ENCODE results near the gene CMTM8. TPM values are rescaled to one million over a fixed set of nuclear protein-coding genes. Genes with fewer than 3 reads are reported as not detected.

Gene CMTM8
- total RNA-seq, 2 experiments from 2014 or later = 11.6 to 13.0 TPM

GRCh38 chr3:32310918-32311839 lies 72.7 kb downstream of the CMTM8 start:
- CTCF ChIA-PET = interaction anchor here (0.8 to 4.3 kb wide), 2 partner anchors 14 to 24 kb away, joined by 8 to 19 read pairs; no protein-coding TSS in a partner anchor
- Mint-ChIP-seq H3K9me3 (no peaks in the 10 kb centered on the region), H3K36me3 (no peaks in the 10 kb centered on the region), H3K27ac (no peak overlapping the region), H3K4me1 (ENCODE audit: low read depth) (peaks cover 42% of the 10 kb centered on the region), H3K27me3 (no peaks in the 10 kb centered on the region), H3K4me3 (no peak overlapping the region)
- no peak for DNase-seq
- intact Hi-C loops (cut with micrococcal nuclease) = no loop called here
- POLR2A ChIA-PET = no interaction called here

GRCh38 chr3:32312251-32312650 lies 73.8 kb downstream of the CMTM8 start:
- Mint-ChIP-seq H3K4me1 (ENCODE audit: low read depth) (peaks cover 40% of the 10 kb centered on the region), H3K27ac (no peak overlapping the region), H3K27me3 (no peaks in the 10 kb centered on the region), H3K9me3 (no peaks in the 10 kb centered on the region), H3K36me3 (no peaks in the 10 kb centered on the region), H3K4me3 (no peak overlapping the region)
- intact Hi-C loops (cut with micrococcal nuclease) = loop anchor here (2.0 kb wide), 1 partner anchor 23 kb away; no protein-coding TSS in a partner anchor
- DNase-seq = no peak
- ChIA-PET POLR2A (interaction anchor here (0.7 kb wide), 1 partner anchor 15 kb away, joined by 3 read pairs; no protein-coding TSS in a partner anchor), CTCF (interaction anchor here (0.6 to 4.3 kb wide), 3 partner anchors 11 to 23 kb away, joined by 3 to 19 read pairs (median 12); no protein-coding TSS in a partner anchor)

GRCh38 chr3:32313169-32313568 lies 74.7 kb downstream of the CMTM8 start:
- no peaks in the 10 kb centered on the region for H3K36me3 Mint-ChIP-seq
- intact Hi-C loops (cut with micrococcal nuclease) = loop anchor here (2.0 kb wide), 1 partner anchor 22 kb away; no protein-coding TSS in a partner anchor
- H3K4me3 Mint-ChIP-seq = peak overlapping the region; percentile 77

DNA sequence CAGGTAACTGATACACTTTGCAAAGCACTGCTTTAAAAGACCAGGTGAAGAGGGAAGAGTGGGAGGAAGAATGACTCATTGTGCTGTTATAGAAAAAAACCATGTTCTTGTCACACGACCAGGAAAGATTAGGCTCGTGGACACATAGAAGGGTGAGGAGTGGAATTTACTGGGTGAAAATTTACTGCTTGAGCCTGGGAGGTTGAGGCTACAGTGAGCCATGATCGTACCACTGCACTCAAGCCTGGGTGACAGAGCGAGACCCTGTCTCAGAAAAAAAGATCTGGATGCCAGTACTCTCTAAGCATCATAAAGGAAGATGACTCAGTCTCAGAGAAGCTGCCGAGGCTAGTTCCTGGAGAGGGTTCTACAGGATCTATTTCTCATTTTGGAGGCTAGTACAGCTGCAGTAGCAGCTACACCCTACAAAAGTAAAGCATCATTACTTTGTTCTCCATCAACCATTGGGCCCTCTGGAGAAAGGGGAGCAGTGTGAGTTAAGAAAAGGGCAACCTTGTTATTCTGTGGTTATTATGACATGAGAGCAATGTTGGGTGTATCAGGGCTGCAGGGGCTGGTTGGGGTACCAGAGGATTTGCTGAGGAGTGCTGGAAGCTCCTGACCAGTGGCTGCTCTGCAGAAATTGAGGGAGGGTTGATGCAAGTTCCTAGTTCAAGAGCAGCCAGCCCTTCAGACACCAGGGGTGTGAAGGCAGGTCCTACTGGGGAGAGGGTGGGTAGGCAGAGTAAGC lies 75.4 kb downstream of the CMTM8 start:
- CTCF ChIA-PET = interaction anchor here (0.6 to 1.1 kb wide), 5 partner anchors 11 to 199 kb away, joined by 3 to 6 read pairs (median 3); no protein-coding TSS in a partner anchor
- Mint-ChIP-seq H3K27ac (peak overlapping the region; percentile 84), H3K9me3 (no peaks in the 10 kb centered on the region), H3K27me3 (no peaks in the 10 kb centered on the region), H3K4me1 (ENCODE audit: low read depth) (peaks cover 38% of the 10 kb centered on the region), H3K4me3 (peak overlapping the region; percentile 77), H3K36me3 (no peaks in the 10 kb centered on the region)
- peak; percentile 49 for DNase-seq
- intact Hi-C loops (cut with micrococcal nuclease) = loop anchor here (1.0 to 2.0 kb wide), 3 partner anchors 11 to 21 kb away; no protein-coding TSS in a partner anchor
- POLR2A ChIA-PET = interaction anchor here (0.7 kb wide), 1 partner anchor 11 kb away, joined by 3 read pairs; no protein-coding TSS in a partner anchor

More at GRCh38 chr3:32313169-32313568, 74.7 kb downstream of the CMTM8 start:
- Mint-ChIP-seq H3K9me3 (no peaks in the 10 kb centered on the region), H3K4me1 (ENCODE audit: low read depth) (peaks cover 38% of the 10 kb centered on the region), H3K27me3 (no peaks in the 10 kb centered on the region), H3K27ac (peak overlapping the region; percentile 23)
- CTCF ChIA-PET = interaction anchor here (1.1 to 4.3 kb wide), 3 partner anchors 16 to 22 kb away, joined by 6 to 19 read pairs (median 12); no protein-coding TSS in a partner anchor
- POLR2A ChIA-PET = no interaction called here
- no peak for DNase-seq

GRCh38 chr3:32315441-32315840 lies 77.0 kb downstream of the CMTM8 start:
- H3K4me1 Mint-ChIP-seq (ENCODE audit: low read depth) = peaks cover 32% of the 10 kb centered on the region
- H3K27ac Mint-ChIP-seq = no peak overlapping the region

GRCh38 chr3:32316319-32316718 lies 77.8 kb downstream of the CMTM8 start:
- Mint-ChIP-seq H3K4me1 (ENCODE audit: low read depth) (peaks cover 31% of the 10 kb centered on the region), H3K27ac (no peak overlapping the region), H3K27me3 (no peaks in the 10 kb centered on the region), H3K36me3 (no peaks in the 10 kb centered on the region), H3K9me3 (no peaks in the 10 kb centered on the region), H3K4me3 (no peak overlapping the region)
- intact Hi-C loops (cut with micrococcal nuclease) = no loop called here
- DNase-seq = no peak
- ChIA-PET POLR2A (interaction anchor here (0.7 kb wide), 1 partner anchor 1544 kb away, joined by 3 read pairs; no protein-coding TSS in a partner anchor), CTCF (interaction anchor here (1.1 to 1.7 kb wide), 2 partner anchors 18 to 19 kb away, joined by 4 to 7 read pairs; no protein-coding TSS in a partner anchor)

More at GRCh38 chr3:32315441-32315840, 77.0 kb downstream of the CMTM8 start:
- Mint-ChIP-seq H3K4me3 (no peak overlapping the region), H3K36me3 (no peaks in the 10 kb centered on the region), H3K27me3 (no peaks in the 10 kb centered on the region), H3K9me3 (no peaks in the 10 kb centered on the region)
- intact Hi-C loops (cut with micrococcal nuclease) = no loop called here
- CTCF ChIA-PET = interaction anchor here (0.7 to 1.7 kb wide), 2 partner anchors 19 to 74 kb away, joined by 3 to 4 read pairs; no protein-coding TSS in a partner anchor
- POLR2A ChIA-PET = no interaction called here
- no peak for DNase-seq

- Mint-ChIP-seq H3K9me3 (no peaks in the 10 kb centered on the region), H3K4me1 (ENCODE audit: low read depth) (peaks cover 25% of the 10 kb centered on the region), H3K36me3 (no peaks in the 10 kb centered on the region), H3K4me3 (no peak overlapping the region), H3K27ac (no peak overlapping the region), H3K27me3 (no peaks in the 10 kb centered on the region)
- POLR2A ChIA-PET = no interaction called here
- CTCF ChIA-PET = interaction anchor here (1.1 to 1.7 kb wide), 2 partner anchors 17 to 20 kb away, joined by 4 to 7 read pairs; no protein-coding TSS in a partner anchor
- intact Hi-C loops (cut with micrococcal nuclease) = no loop called here
- no peak for DNase-seq
These were observed 78.5 kb downstream of the CMTM8 start for GRCh38 chr3:32316976-32317375.

DNA sequence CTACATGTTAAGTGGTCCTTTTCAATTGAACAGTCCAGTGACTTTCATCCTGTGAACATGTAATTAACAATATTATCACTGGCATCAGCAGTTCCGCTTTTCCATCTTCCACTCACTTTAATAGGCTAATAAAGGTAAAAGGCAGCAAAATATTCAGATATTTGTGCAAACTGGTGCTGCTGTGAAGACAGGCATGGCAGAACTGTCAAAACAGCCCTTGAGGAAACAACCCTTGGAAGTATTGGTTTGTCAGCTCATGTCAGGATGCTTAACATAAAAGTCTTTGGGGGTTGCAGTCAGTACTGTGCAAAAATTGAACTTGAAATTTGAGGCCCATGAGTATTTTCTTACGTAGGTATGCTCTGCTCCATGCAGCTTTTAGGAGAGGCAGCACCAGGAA lies 81.1 kb downstream of the CMTM8 start:
- H3K27me3 Mint-ChIP-seq = no peaks in the 10 kb centered on the region
- ChIA-PET POLR2A (no interaction called here), CTCF (interaction anchor here (1.5 to 2.1 kb wide), 2 partner anchors 23 to 143 kb away, joined by 3 to 7 read pairs; no protein-coding TSS in a partner anchor)
- no peaks in the 10 kb centered on the region for H3K9me3 Mint-ChIP-seq
- no peak for DNase-seq
- H3K36me3 Mint-ChIP-seq = no peaks in the 10 kb centered on the region
- no peak overlapping the region for H3K4me3 Mint-ChIP-seq
- no peak overlapping the region for H3K27ac Mint-ChIP-seq
- intact Hi-C loops (cut with micrococcal nuclease) = no loop called here
- H3K4me1 Mint-ChIP-seq (ENCODE audit: low read depth) = peaks cover 3% of the 10 kb centered on the region

GRCh38 chr3:32320080-32320479 lies 81.6 kb downstream of the CMTM8 start:
- POLR2A ChIA-PET = no interaction called here
- no peak overlapping the region for H3K4me3 Mint-ChIP-seq
- H3K4me1 Mint-ChIP-seq (ENCODE audit: low read depth) = peaks cover 3% of the 10 kb centered on the region
- H3K9me3 Mint-ChIP-seq = no peaks in the 10 kb centered on the region
- CTCF ChIA-PET = interaction anchor here (1.5 to 2.1 kb wide), 2 partner anchors 24 to 144 kb away, joined by 3 to 7 read pairs; no protein-coding TSS in a partner anchor
- no peaks in the 10 kb centered on the region for H3K36me3 Mint-ChIP-seq
- H3K27me3 Mint-ChIP-seq = no peaks in the 10 kb centered on the region
- intact Hi-C loops (cut with micrococcal nuclease) = no loop called here
- no peak for DNase-seq
- H3K27ac Mint-ChIP-seq = no peak overlapping the region

GRCh38 chr3:32321095-32321790 lies 82.8 kb downstream of the CMTM8 start:
- Mint-ChIP-seq H3K4me1 (ENCODE audit: low read depth) (peaks cover 3% of the 10 kb centered on the region), H3K9me3 (no peaks in the 10 kb centered on the region), H3K4me3 (no peak overlapping the region), H3K36me3 (no peaks in the 10 kb centered on the region), H3K27me3 (no peaks in the 10 kb centered on the region), H3K27ac (no peak overlapping the region)
- ChIA-PET POLR2A (no interaction called here), CTCF (interaction anchor here (1.5 kb wide), 1 partner anchor 145 kb away, joined by 3 read pairs; no protein-coding TSS in a partner anchor)
- intact Hi-C loops (cut with micrococcal nuclease) = no loop called here
- DNase-seq = no peak

DNA sequence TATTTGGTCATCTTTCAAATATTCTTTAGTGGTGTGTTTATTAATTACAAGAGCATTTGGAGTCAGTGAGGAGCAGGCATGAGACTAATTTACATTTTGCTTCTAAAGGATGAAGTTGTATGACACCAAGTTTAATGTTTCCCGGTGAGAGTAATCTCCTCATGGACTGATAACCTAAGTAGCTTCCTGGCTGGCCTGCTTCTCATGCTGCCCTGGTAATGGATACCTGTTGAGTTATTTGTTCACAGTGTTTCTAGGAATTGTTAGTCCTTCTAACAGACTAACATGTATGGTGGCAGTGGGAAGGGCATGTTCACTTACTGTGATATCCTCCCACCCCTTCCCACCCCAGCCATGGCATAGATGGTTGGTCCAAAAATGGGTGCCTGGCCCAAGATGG lies 83.8 kb downstream of the CMTM8 start:
- CTCF ChIA-PET = interaction anchor here (0.9 to 1.1 kb wide), 2 partner anchors 49 to 78 kb away, joined by 3 read pairs; no protein-coding TSS in a partner anchor
- H3K27ac Mint-ChIP-seq = no peak overlapping the region

More for the DNA sequence above, 83.8 kb downstream of the CMTM8 start:
- H3K27me3 Mint-ChIP-seq = no peaks in the 10 kb centered on the region
- H3K9me3 Mint-ChIP-seq = no peaks in the 10 kb centered on the region
- H3K4me3 Mint-ChIP-seq = no peak overlapping the region
- H3K4me1 Mint-ChIP-seq (ENCODE audit: low read depth) = peaks cover 3% of the 10 kb centered on the region
- DNase-seq = no peak
- intact Hi-C loops (cut with micrococcal nuclease) = no loop called here
- no peaks in the 10 kb centered on the region for H3K36me3 Mint-ChIP-seq
- POLR2A ChIA-PET = no interaction called here

Data from activated CD4-positive, alpha-beta memory T cell treated with anti-CD3 and anti-CD28 coated beads for 36 hours (primary cell).